Keratinocyte (primary cell): ENCODE measurements around the gene GATA2. TPM values are rescaled to one million over a fixed set of nuclear protein-coding genes. Genes with fewer than 3 reads are reported as not detected.

Experiments used
- DNase-seq: peaks from one replicate; pipeline ENCODE4 v3.0.0-alpha.2; 2011; ENCODE audit warnings: low read depth, missing footprints, low spot score
- FAIRE-seq: peaks from 2 replicates; lab custom pipeline; 2011; peaks lifted over from hg19 to GRCh38; lab: Jason Lieb, UNC
- H2AFZ ChIP-seq: 2 replicates; pipeline ENCODE4 v1.6.0; 2012; ENCODE audit warnings: low read length, control low read depth, inconsistent platforms; ENCODE audit not compliant: control insufficient read depth
- H3K27ac ChIP-seq: 2 replicates; pipeline ENCODE4 v1.5.1; 2011; ENCODE audit warnings: low read length; ENCODE audit not compliant: control insufficient read depth, insufficient read depth
- H3K27me3 ChIP-seq: 3 replicates; pipeline ENCODE4 v1.6.0; 2011; ENCODE audit warnings: low read length; ENCODE audit not compliant: control insufficient read depth, insufficient read depth; ENCODE audit errors: extremely low read depth
- H3K36me3 ChIP-seq, 2 experiments: 2 replicates in 1 of 2; 3 replicates in 1 of 2; pipeline ENCODE4 v1.5.1; 2011; ENCODE audit warnings: low read length in 2 of 2, mild to moderate bottlenecking in 1 of 2; ENCODE audit not compliant: control insufficient read depth in 2 of 2, insufficient read depth in 2 of 2; ENCODE audit errors: extremely low read depth in 1 of 2
- H3K4me1 ChIP-seq: 3 replicates; pipeline ENCODE4 v1.5.1; 2011; ENCODE audit warnings: low read length; ENCODE audit not compliant: control insufficient read depth, insufficient read depth; ENCODE audit errors: extremely low read depth
- H3K4me2 ChIP-seq: 3 replicates; pipeline ENCODE4 v1.6.0; 2011; ENCODE audit warnings: low read depth, low read length; ENCODE audit not compliant: control insufficient read depth, insufficient read depth; ENCODE audit errors: extremely low read depth
- H3K4me3 ChIP-seq, 3 experiments: fragments of 200-600 bp in 1 of 3; sonication (generic) in 1 of 3; 2 replicates in 2 of 3; 3 replicates in 1 of 3; pipeline ENCODE4 v1.5.1; 2011 to 2016; ENCODE audit warnings: low read length in 3 of 3, mild to moderate bottlenecking in 3 of 3, control low read depth in 2 of 3, inconsistent platforms in 1 of 3, low read depth in 1 of 3, mixed read lengths in 1 of 3, mixed run types in 1 of 3, moderate library complexity in 1 of 3; ENCODE audit not compliant: control insufficient read depth in 2 of 3, insufficient read depth in 2 of 3; ENCODE audit errors: extremely low read depth in 1 of 3
- H3K79me2 ChIP-seq: 2 replicates; pipeline ENCODE4 v1.6.0; 2012; ENCODE audit warnings: low read length; ENCODE audit not compliant: control insufficient read depth, insufficient read depth
- H3K9ac ChIP-seq: 3 replicates; pipeline ENCODE4 v1.6.0; 2011; ENCODE audit warnings: low read length; ENCODE audit not compliant: control insufficient read depth, insufficient read depth; ENCODE audit errors: extremely low read depth
- H3K9me1 ChIP-seq: 3 replicates; pipeline ENCODE4 v1.6.0; 2011; ENCODE audit warnings: low read length; ENCODE audit not compliant: control insufficient read depth, insufficient read depth; ENCODE audit errors: extremely low read depth
- H3K9me3 ChIP-seq: 2 replicates; pipeline ENCODE4 v1.5.1; 2012; ENCODE audit warnings: low read depth, low read length; ENCODE audit not compliant: control insufficient read depth
- H4K20me1 ChIP-seq: 3 replicates; pipeline ENCODE4 v1.6.0; 2011; ENCODE audit warnings: low read length; ENCODE audit not compliant: control insufficient read depth, insufficient read depth; ENCODE audit errors: extremely low read depth
- EZH2 ChIP-seq: IDR thresholded peaks from one replicate; pipeline ENCODE4 v1.6.1; 2012; ENCODE audit warnings: inconsistent platforms, mild to moderate bottlenecking, low read length, moderate library complexity
- dilution Hi-C: fragments of 300-500 bp; cut with MboI; formaldehyde crosslinking; loops from one replicate; pipeline ENCODE4 v1.7.0; 2020; ENCODE audit warnings: low sequenced_read_pairs; ENCODE audit not compliant: extremely low pct_ligation_motif_present
- polyA plus RNA-seq, 5 experiments: library from polyadenylated mRNA; depleted of rRNA in 3 of 5; stranded (reverse) in 3 of 5; stranded (forward) in 1 of 5; unstranded in 1 of 5; fragments of >200 nt; gene quantifications; 1 replicate in 1 of 5; 2 replicates in 3 of 5; 3 replicates in 1 of 5; pipeline versions ENCODE4 v1.2.1 to v1.2.3, GENCODE V29; 2011 to 2012; ENCODE audit warnings: missing spikeins in 2 of 5, low read depth in 1 of 5, low replicate concordance in 1 of 5
- TF ChIP-seq, protein P1 (sequence below), 3 experiments: IDR thresholded peaks in 1 of 3; conservative IDR thresholded peaks in 1 of 3; optimal IDR thresholded peaks in 1 of 3; 2 replicates in 2 of 3; 3 replicates in 1 of 3; pipeline versions ENCODE3 to v1.5.1; 2011; ENCODE audit warnings: low read length in 3 of 3, mild to moderate bottlenecking in 3 of 3, moderate library complexity in 2 of 3, control low read depth in 1 of 3, inconsistent platforms in 1 of 3; ENCODE audit not compliant: insufficient read depth in 2 of 3; ENCODE audit errors: extremely low read depth in 1 of 3

Gene GATA2
- polyA plus RNA-seq, 1 donor (not counting 4 experiments of a cell fraction or from before 2014, with no cell fraction given): not detected

GRCh38 chr3:128491941-128492670 lies 895 bp downstream of the GATA2 start:
- H3K4me1 ChIP-seq: peaks cover 9% of the 10 kb centered on the region
- no peaks in the 10 kb centered on the region for H3K79me2 ChIP-seq
- no peak for FAIRE-seq
- dilution Hi-C loops: no loop called here
- no peak for DNase-seq
- H3K9ac ChIP-seq: no peak overlapping the region
- no peak overlapping the region for H3K4me2 ChIP-seq
- H4K20me1 ChIP-seq: peaks cover 16% of the 10 kb centered on the region
- H3K36me3 ChIP-seq: no peaks in the 10 kb centered on the region
- no peak overlapping the region for H3K4me3 ChIP-seq
- H3K9me3 ChIP-seq: no peaks in the 10 kb centered on the region
- peak; percentile 75 for TF ChIP-seq EZH2
- TF ChIP-seq, protein P1, sequence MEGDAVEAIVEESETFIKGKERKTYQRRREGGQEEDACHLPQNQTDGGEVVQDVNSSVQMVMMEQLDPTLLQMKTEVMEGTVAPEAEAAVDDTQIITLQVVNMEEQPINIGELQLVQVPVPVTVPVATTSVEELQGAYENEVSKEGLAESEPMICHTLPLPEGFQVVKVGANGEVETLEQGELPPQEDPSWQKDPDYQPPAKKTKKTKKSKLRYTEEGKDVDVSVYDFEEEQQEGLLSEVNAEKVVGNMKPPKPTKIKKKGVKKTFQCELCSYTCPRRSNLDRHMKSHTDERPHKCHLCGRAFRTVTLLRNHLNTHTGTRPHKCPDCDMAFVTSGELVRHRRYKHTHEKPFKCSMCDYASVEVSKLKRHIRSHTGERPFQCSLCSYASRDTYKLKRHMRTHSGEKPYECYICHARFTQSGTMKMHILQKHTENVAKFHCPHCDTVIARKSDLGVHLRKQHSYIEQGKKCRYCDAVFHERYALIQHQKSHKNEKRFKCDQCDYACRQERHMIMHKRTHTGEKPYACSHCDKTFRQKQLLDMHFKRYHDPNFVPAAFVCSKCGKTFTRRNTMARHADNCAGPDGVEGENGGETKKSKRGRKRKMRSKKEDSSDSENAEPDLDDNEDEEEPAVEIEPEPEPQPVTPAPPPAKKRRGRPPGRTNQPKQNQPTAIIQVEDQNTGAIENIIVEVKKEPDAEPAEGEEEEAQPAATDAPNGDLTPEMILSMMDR (optimal IDR thresholded peaks at IDR 0.05 in 1 of 3, IDR thresholded peaks at IDR 0.05 in 1 of 3, conservative IDR thresholded peaks at IDR 0.05 in 1 of 3; ENCODE audit: extremely low read depth in 1 of 3, insufficient read depth in 2 of 3, low read length in 3 of 3): no peak
- H2AFZ ChIP-seq: no peak overlapping the region
- no peak overlapping the region for H3K27ac ChIP-seq
- peaks cover 97% of the 10 kb centered on the region for H3K27me3 ChIP-seq
- no peaks in the 10 kb centered on the region for H3K9me1 ChIP-seq

DNA sequence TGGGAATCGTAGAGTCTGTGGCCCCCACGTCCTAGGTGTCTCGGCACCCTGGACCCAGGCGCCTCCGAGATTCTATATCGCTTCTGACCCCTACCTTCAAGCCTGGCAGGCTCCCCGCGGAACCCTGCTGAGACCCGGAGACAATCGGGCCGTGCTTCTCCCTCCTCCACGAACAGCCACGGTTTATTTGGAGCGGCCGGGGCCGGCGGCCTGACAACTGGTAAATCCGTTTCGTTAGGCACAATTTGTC lies 1.4 kb downstream of the GATA2 start:
- Histone ChIP-seq H3K36me3 (no peaks in the 10 kb centered on the region), H3K79me2 (no peaks in the 10 kb centered on the region), H3K27me3 (peaks cover 97% of the 10 kb centered on the region), H3K9me3 (no peaks in the 10 kb centered on the region), H3K4me2 (no peak overlapping the region), H3K9ac (no peak overlapping the region), H3K27ac (no peak overlapping the region), H3K4me3 (no peak overlapping the region), H2AFZ (no peak overlapping the region), H4K20me1 (peaks cover 16% of the 10 kb centered on the region), H3K4me1 (peaks cover 14% of the 10 kb centered on the region), H3K9me1 (no peaks in the 10 kb centered on the region)
- FAIRE-seq: no peak
- no peak for DNase-seq
- dilution Hi-C loops: no loop called here
- TF ChIP-seq, protein P1 (optimal IDR thresholded peaks at IDR 0.05 in 1 of 3, IDR thresholded peaks at IDR 0.05 in 1 of 3, conservative IDR thresholded peaks at IDR 0.05 in 1 of 3; ENCODE audit: extremely low read depth in 1 of 3, insufficient read depth in 2 of 3, low read length in 3 of 3): no peak
- peak; percentile 90 for TF ChIP-seq EZH2
